ENCODE data around the gene LMNTD1. TPM values are rescaled to one million over a fixed set of nuclear protein-coding genes. Genes with fewer than 3 reads are reported as not detected.

The LMNTD1 gene
- polyA plus RNA-seq, 3 donors = not detected

GRCh38 chr12:25549120-25549519 lies 4.0 kb downstream of the LMNTD1 start:
- no peak overlapping the region for H3K27ac Mint-ChIP-seq

GRCh38 chr12:25546318-25546717 lies 6.8 kb downstream of the LMNTD1 start:
- Histone ChIP-seq H3K79me2 (ENCODE audit: insufficient read depth, low read length) (no peaks in the 10 kb centered on the region), H3K4me1 (ENCODE audit: control insufficient read depth in 1 of 2, insufficient read depth in 2 of 2, low read length in 2 of 2) (no peaks in the 10 kb centered on the region), H3K27me3 (ENCODE audit: control insufficient read depth in 2 of 2, insufficient read depth in 2 of 2, low read length in 2 of 2) (peaks cover 0 to 5% of the 10 kb centered on the region in 2 donors), H3K9me3 (replicated peaks in 1 of 2; ENCODE audit: control insufficient read depth in 1 of 2, insufficient read depth in 1 of 2, low read length in 2 of 2) (no peaks in the 10 kb centered on the region), H3K9ac (ENCODE audit: insufficient read depth, low read length, poor library complexity, severe bottlenecking) (no peak overlapping the region), H3K36me3 (replicated peaks in 1 of 2; ENCODE audit: control insufficient read depth in 1 of 2, insufficient read depth in 2 of 2, low read length in 2 of 2) (no peaks in the 10 kb centered on the region), H2AFZ (ENCODE audit: insufficient read depth, low read depth, low read length, poor library complexity, severe bottlenecking) (no peak overlapping the region), H3K4me3 (replicated peaks in 1 of 3; ENCODE audit: low read depth in 2 of 3, low read length in 3 of 3) (no peak overlapping the region), H3K4me2 (replicated peaks; ENCODE audit: extremely low read depth, low read length, poor library complexity, severe bottlenecking) (no peak overlapping the region), H3K27ac (ENCODE audit: low read depth in 1 of 2, low read length in 2 of 2) (no peak overlapping the region), H4K20me1 (ENCODE audit: insufficient read depth, low read length) (no peaks in the 10 kb centered on the region)
- intact Hi-C loops (cut with micrococcal nuclease) = no loop called here
- TF ChIP-seq CTCF (IDR thresholded peaks at IDR 0.05) = no peak
- no peak for DNase-seq
- no peaks in the 10 kb centered on the region for H3K36me3 Mint-ChIP-seq
- H3K27ac Mint-ChIP-seq = no peak overlapping the region
- peaks cover 0 to 3% (median 1%) of the 10 kb centered on the region in 3 donors for H3K27me3 Mint-ChIP-seq (ENCODE audit: low read depth in 3 of 3)
- H3K4me1 Mint-ChIP-seq = no peaks in the 10 kb centered on the region
- H3K4me3 Mint-ChIP-seq = no peak overlapping the region
- peaks cover 0 to 3% (median 0%) of the 10 kb centered on the region in 7 donors for H3K9me3 Mint-ChIP-seq
- WGBS (ENCODE audit: insufficient coverage) = no CpG with 5 or more reads among the region's 2 CpGs

More at GRCh38 chr12:25549120-25549519, 4.0 kb downstream of the LMNTD1 start:
- no peaks in the 10 kb centered on the region for H3K36me3 ChIP-seq (replicated peaks in 1 of 2; ENCODE audit: control insufficient read depth in 1 of 2, insufficient read depth in 2 of 2, low read length in 2 of 2)
- peaks cover 10 to 12% of the 10 kb centered on the region in 2 donors for H3K27me3 ChIP-seq (ENCODE audit: control insufficient read depth in 2 of 2, insufficient read depth in 2 of 2, low read length in 2 of 2)
- no peak overlapping the region for H3K9ac ChIP-seq (ENCODE audit: insufficient read depth, low read length, poor library complexity, severe bottlenecking)
- Mint-ChIP-seq H3K27me3 (ENCODE audit: low read depth in 3 of 3) (peaks cover 2 to 12% (median 8%) of the 10 kb centered on the region in 3 donors), H3K4me1 (peaks cover 4% of the 10 kb centered on the region), H3K9me3 (peaks cover 0 to 4% (median 0%) of the 10 kb centered on the region in 7 donors), H3K36me3 (no peaks in the 10 kb centered on the region), H3K4me3 (no peak overlapping the region)
- H2AFZ ChIP-seq (ENCODE audit: insufficient read depth, low read depth, low read length, poor library complexity, severe bottlenecking) = no peak overlapping the region
- no peak overlapping the region for H3K4me2 ChIP-seq (replicated peaks; ENCODE audit: extremely low read depth, low read length, poor library complexity, severe bottlenecking)
- no peak for TF ChIP-seq CTCF (IDR thresholded peaks at IDR 0.05)
- no peak overlapping the region for H3K27ac ChIP-seq (ENCODE audit: low read depth in 1 of 2, low read length in 2 of 2)
- H4K20me1 ChIP-seq (ENCODE audit: insufficient read depth, low read length) = no peaks in the 10 kb centered on the region
- no peak for DNase-seq
- no peaks in the 10 kb centered on the region for H3K79me2 ChIP-seq (ENCODE audit: insufficient read depth, low read length)
- H3K4me1 ChIP-seq (ENCODE audit: control insufficient read depth in 1 of 2, insufficient read depth in 2 of 2, low read length in 2 of 2) = no peaks in the 10 kb centered on the region
- intact Hi-C loops (cut with micrococcal nuclease) = no loop called here
- no peak overlapping the region for H3K4me3 ChIP-seq (replicated peaks in 1 of 3; ENCODE audit: low read depth in 2 of 3, low read length in 3 of 3)
- no peaks in the 10 kb centered on the region for H3K9me3 ChIP-seq (replicated peaks in 1 of 2; ENCODE audit: control insufficient read depth in 1 of 2, insufficient read depth in 1 of 2, low read length in 2 of 2)

Data from CD14-positive monocyte (primary cell).